EL (cell line): Measurements from ENCODE around the gene ERN1.
"Not testable (repeated sequence)": the region's sequence is repeated elsewhere in the genome, so short reads cannot be mapped to it uniquely, and the experiment has no call there.

Source experiments
- DNase-seq: peaks from one replicate; pipeline ENCODE4 v3.0.0-alpha.2; 2016

The ERN1 gene

GRCh38 chr17:64129765-64130558 lies at the start of gene ERN1:
Gene ERN1 (minus strand): TSS chr17:64130144. CDS start chr17:64130029, 115 bp downstream.
- peak; percentile 93 for DNase-seq

- DNase-seq = not testable (repeated sequence)
Measured at GRCh38 chr17:64179024-64179423, 49.1 kb upstream of the ERN1 start.

GRCh38 chr17:64178011-64178825 lies 48.3 kb upstream of the ERN1 start:
- no peak for DNase-seq

GRCh38 chr17:64177311-64178010 lies 47.5 kb upstream of the ERN1 start:
- no peak for DNase-seq

GRCh38 chr17:64176556-64176955 lies 46.6 kb upstream of the ERN1 start:
- DNase-seq = no peak

GRCh38 chr17:64174686-64175456 lies 44.9 kb upstream of the ERN1 start:
- peak; percentile 80 for DNase-seq

GRCh38 chr17:64173646-64174045 lies 43.7 kb upstream of the ERN1 start:
- no peak for DNase-seq

GRCh38 chr17:64172510-64172909 lies 42.6 kb upstream of the ERN1 start:
- no peak for DNase-seq

GRCh38 chr17:64171041-64171440 lies 41.1 kb upstream of the ERN1 start:
- DNase-seq = peak; percentile 29

- DNase-seq = no peak
Measured at GRCh38 chr17:64170286-64170685, 40.3 kb upstream of the ERN1 start.

GRCh38 chr17:64167666-64168065 lies 37.7 kb upstream of the ERN1 start:
- DNase-seq = not testable (repeated sequence)

GRCh38 chr17:64166876-64167275 lies 36.9 kb upstream of the ERN1 start:
- DNase-seq = no peak

- DNase-seq = no peak
Measured at GRCh38 chr17:64165347-64165746, 35.4 kb upstream of the ERN1 start.

- DNase-seq = no peak
Measured at GRCh38 chr17:64164596-64165285, 34.8 kb upstream of the ERN1 start.

GRCh38 chr17:64163468-64163867 lies 33.5 kb upstream of the ERN1 start:
- DNase-seq = no peak

GRCh38 chr17:64162554-64162953 lies 32.6 kb upstream of the ERN1 start:
- DNase-seq = no peak

- peak; percentile 27 for DNase-seq
Measured at GRCh38 chr17:64161380-64162176, 31.6 kb upstream of the ERN1 start.

GRCh38 chr17:64160378-64160777 lies 30.4 kb upstream of the ERN1 start:
- peak; percentile 45 for DNase-seq

- no peak for DNase-seq
Measured at GRCh38 chr17:64158831-64159590, 29.1 kb upstream of the ERN1 start.

GRCh38 chr17:64158406-64158805 lies 28.5 kb upstream of the ERN1 start:
- no peak for DNase-seq
